Osteoblast (primary cell): ENCODE results near the gene TMEM132C. TPM values are rescaled to one million over a fixed set of nuclear protein-coding genes. Genes with fewer than 3 reads are reported as not detected.
A peak's percentile ranks its signal among the peaks of the same experiment; 100 is the strongest.

Experiments used
- DNase-seq: peaks from one replicate; pipeline ENCODE4 v3.0.0; 2011; ENCODE audit warnings: low spot score, mixed read lengths; ENCODE audit not compliant: insufficient read length; ENCODE audit errors: missing footprints
- H2AFZ ChIP-seq: 2 replicates; pipeline ENCODE4 v1.6.0; 2011; ENCODE audit warnings: mild to moderate bottlenecking, low read length
- H3K27ac ChIP-seq: 2 replicates; pipeline ENCODE4 v1.5.1; 2011; ENCODE audit warnings: mild to moderate bottlenecking, low read depth, low read length, moderate library complexity
- H3K27me3 ChIP-seq: 2 replicates; pipeline ENCODE4 v1.6.0; 2012; ENCODE audit warnings: mild to moderate bottlenecking, control low read depth, inconsistent platforms, low read length, moderate library complexity; ENCODE audit not compliant: insufficient read depth
- H3K36me3 ChIP-seq: 2 replicates; pipeline ENCODE4 v1.5.1; 2011; ENCODE audit warnings: mild to moderate bottlenecking, low read length, control low read depth, moderate library complexity; ENCODE audit not compliant: insufficient read depth
- H3K4me1 ChIP-seq: 2 replicates; pipeline ENCODE4 v1.5.1; 2011; ENCODE audit warnings: mild to moderate bottlenecking, low read length, control low read depth, moderate library complexity; ENCODE audit not compliant: insufficient read depth
- H3K4me2 ChIP-seq: 2 replicates; pipeline ENCODE4 v1.6.0; 2011; ENCODE audit warnings: mild to moderate bottlenecking, low read length; ENCODE audit not compliant: insufficient read depth
- H3K4me3 ChIP-seq: fragments of 200-600 bp; sonication (generic); 3 replicates; pipeline ENCODE4 v1.5.1; 2012; ENCODE audit warnings: mild to moderate bottlenecking, low read length, inconsistent platforms; ENCODE audit not compliant: insufficient read depth
- H3K79me2 ChIP-seq: 2 replicates; pipeline ENCODE4 v1.6.0; 2012; ENCODE audit warnings: mild to moderate bottlenecking, low read length, control low read depth, inconsistent platforms; ENCODE audit not compliant: insufficient read depth
- H3K9me3 ChIP-seq: 2 replicates; pipeline ENCODE4 v1.5.1; 2011; ENCODE audit warnings: low read depth, low read length, control low read depth
- H4K20me1 ChIP-seq: 2 replicates; pipeline ENCODE4 v1.6.0; 2012; ENCODE audit warnings: mild to moderate bottlenecking, low read length, control low read depth; ENCODE audit not compliant: insufficient read depth
- CTCF ChIP-seq: IDR thresholded peaks from 2 replicates; pipeline ENCODE4 v1.5.1; 2011; ENCODE audit warnings: mild to moderate bottlenecking, low read depth, low read length, moderate library complexity; ENCODE audit errors: extremely low read depth
- total RNA-seq: library from RNA; depleted of rRNA; stranded (reverse); fragments of >200 nt; gene quantifications from 2 replicates; pipeline ENCODE4 v1.2.3, GENCODE V29; 2012

Gene TMEM132C
- total RNA-seq, 1 donor, result not detected

- H3K4me3 ChIP-seq, result no peak overlapping the region
- H3K36me3 ChIP-seq, result no peaks in the 10 kb centered on the region
- H3K27me3 ChIP-seq, result no peaks in the 10 kb centered on the region
- no peaks in the 10 kb centered on the region for H3K79me2 ChIP-seq
- H4K20me1 ChIP-seq, result no peaks in the 10 kb centered on the region
- no peak for TF ChIP-seq CTCF
- no peak overlapping the region for H3K4me2 ChIP-seq
- DNase-seq, result peak; percentile 18
- no peaks in the 10 kb centered on the region for H3K9me3 ChIP-seq
- no peak overlapping the region for H3K27ac ChIP-seq
- no peaks in the 10 kb centered on the region for H3K4me1 ChIP-seq
- H2AFZ ChIP-seq, result no peak overlapping the region
Measured at GRCh38 chr12:128337071-128337345, 70.0 kb downstream of the TMEM132C start.

GRCh38 chr12:128337431-128338170, 70.6 kb downstream of the TMEM132C start:
- no peaks in the 10 kb centered on the region for H3K36me3 ChIP-seq
- H3K9me3 ChIP-seq, result no peaks in the 10 kb centered on the region
- no peak overlapping the region for H3K4me3 ChIP-seq
- no peaks in the 10 kb centered on the region for H3K27me3 ChIP-seq
- no peaks in the 10 kb centered on the region for H3K79me2 ChIP-seq
- no peak overlapping the region for H3K4me2 ChIP-seq
- no peak for TF ChIP-seq CTCF
- H3K4me1 ChIP-seq, result no peaks in the 10 kb centered on the region
- no peak for DNase-seq
- H2AFZ ChIP-seq, result no peak overlapping the region
- no peaks in the 10 kb centered on the region for H4K20me1 ChIP-seq
- no peak overlapping the region for H3K27ac ChIP-seq

GRCh38 chr12:128338386-128339125, 71.6 kb downstream of the TMEM132C start:
- Histone ChIP-seq H3K36me3 (no peaks in the 10 kb centered on the region), H2AFZ (no peak overlapping the region), H3K4me3 (no peak overlapping the region), H3K4me1 (no peaks in the 10 kb centered on the region), H3K79me2 (no peaks in the 10 kb centered on the region), H3K27me3 (no peaks in the 10 kb centered on the region), H3K27ac (no peak overlapping the region), H3K9me3 (no peaks in the 10 kb centered on the region), H4K20me1 (no peaks in the 10 kb centered on the region), H3K4me2 (no peak overlapping the region)
- no peak for TF ChIP-seq CTCF
- no peak for DNase-seq

- H4K20me1 ChIP-seq, result no peaks in the 10 kb centered on the region
- H2AFZ ChIP-seq, result no peak overlapping the region
- H3K4me2 ChIP-seq, result no peak overlapping the region
- TF ChIP-seq CTCF, result no peak
- H3K27me3 ChIP-seq, result no peaks in the 10 kb centered on the region
- peak; percentile 27 for DNase-seq
- no peaks in the 10 kb centered on the region for H3K9me3 ChIP-seq
- no peak overlapping the region for H3K4me3 ChIP-seq
- no peaks in the 10 kb centered on the region for H3K79me2 ChIP-seq
- H3K27ac ChIP-seq, result no peak overlapping the region
- H3K36me3 ChIP-seq, result no peaks in the 10 kb centered on the region
- H3K4me1 ChIP-seq, result no peaks in the 10 kb centered on the region
Measured at GRCh38 chr12:128339126-128339520, 72.2 kb downstream of the TMEM132C start.
